Prostate gland (tissue), 2 donors: Measurements from ENCODE around the gene ADAMTSL1.

ENCODE experiments used
- CTCF ChIP-seq, 4 experiments: fragments of 200-600 bp in 2 of 4; fragments of 450-650 bp in 2 of 4; sonication (generic) in 2 of 4; IDR thresholded peaks; 1 replicate in 3 of 4; 2 replicates in 1 of 4; pipeline ENCODE4 v1.5.1; 2016 to 2019; ENCODE audit warnings: antibody characterized with exemption in 4 of 4, mild to moderate bottlenecking in 2 of 4, moderate library complexity in 2 of 4
- POLR2A ChIP-seq: fragments of 450-650 bp; IDR thresholded peaks from one replicate; pipeline ENCODE4 v1.6.1; 2016; ENCODE audit warnings: antibody characterized with exemption, mild to moderate bottlenecking
- POLR2AphosphoS5 ChIP-seq: sonication (generic); formaldehyde crosslinking; IDR thresholded peaks from one replicate; pipeline ENCODE4 v1.6.1; 2017; ENCODE audit warnings: antibody characterized with exemption

DNA sequence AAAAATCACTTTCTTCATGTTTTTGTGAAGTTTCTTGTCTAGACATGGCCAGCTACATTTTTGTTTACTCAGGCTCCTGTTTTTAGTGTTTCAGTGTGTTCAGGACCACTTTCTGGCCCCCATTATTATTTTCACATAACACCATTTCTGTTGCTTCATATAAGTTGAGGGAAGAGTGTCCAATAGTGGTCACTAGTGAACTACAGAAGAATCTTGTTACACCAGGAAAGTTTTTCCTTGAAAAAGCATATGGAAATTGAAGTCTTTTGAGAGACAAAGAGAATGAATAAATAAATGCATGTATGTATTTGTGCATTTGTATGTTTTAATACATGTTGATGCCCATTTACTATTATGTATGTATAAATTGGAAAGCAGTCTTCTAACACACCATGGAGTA is 3.8 kb downstream of the ADAMTSL1 start:
- TF ChIP-seq CTCF (IDR thresholded peaks at IDR 0.05) (no peak), POLR2A (no peak), POLR2AphosphoS5 (no peak)
